Measurements from ENCODE around the gene B4GAT1. TPM values are rescaled to one million over a fixed set of nuclear protein-coding genes. Genes with fewer than 3 reads are reported as not detected.

Gene B4GAT1
- polyA plus RNA-seq, 1 donor from 2014 or later, result 162 TPM

- no peaks in the 10 kb centered on the region for H3K36me3 ChIP-seq (ENCODE audit: insufficient read depth, low read length)
- peak overlapping the region; percentile 70 for H3K4me3 ChIP-seq (ENCODE audit: low read length)
- no peaks in the 10 kb centered on the region for H4K20me1 ChIP-seq (ENCODE audit: insufficient read depth)
- H2AFZ ChIP-seq (ENCODE audit: low read depth, low read length), result peak overlapping the region; percentile 60
- H3K9me3 ChIP-seq (ENCODE audit: low read length), result no peaks in the 10 kb centered on the region
- H3K27ac ChIP-seq (ENCODE audit: low read length), result peak overlapping the region; percentile 49
- peak; percentile 53 for TF ChIP-seq POLR2AphosphoS5 (IDR thresholded peaks at IDR 0.05)
- TF ChIP-seq RAD21 (conservative IDR thresholded peaks at IDR 0.05), result no peak
- no peak for TF ChIP-seq SMC3 (conservative IDR thresholded peaks at IDR 0.05; ENCODE audit: poor library complexity)
- no peaks in the 10 kb centered on the region for H3K9me2 ChIP-seq (ENCODE audit: insufficient read depth, low read length)
- H3K9ac ChIP-seq (ENCODE audit: low read length), result peak overlapping the region; percentile 69
- no peaks in the 10 kb centered on the region for H3K79me2 ChIP-seq (replicated peaks; ENCODE audit: insufficient read depth, low read length)
- peaks cover 11% of the 10 kb centered on the region for H3K27me3 ChIP-seq (ENCODE audit: insufficient read depth, low read depth, low read length)
- peak overlapping the region; percentile 59 for H3K4me2 ChIP-seq (ENCODE audit: low read length)
- no peaks in the 10 kb centered on the region for H3F3A ChIP-seq (ENCODE audit: insufficient read depth, low read length, poor library complexity, severe bottlenecking)
These were observed 34.7 kb downstream of the B4GAT1 start for GRCh38 chr11:66312549-66313320.

GRCh38 chr11:66311965-66312548 is 35.4 kb downstream of the B4GAT1 start:
- peak; percentile 5 for TF ChIP-seq MXI1 (conservative IDR thresholded peaks at IDR 0.05; ENCODE audit: poor library complexity, severe bottlenecking)
- no peak for TF ChIP-seq EZH2 (IDR thresholded peaks at IDR 0.05; ENCODE audit: borderline replicate concordance, insufficient read depth, low read length, poor library complexity, severe bottlenecking)
- TF ChIP-seq REST (IDR thresholded peaks at IDR 0.05; ENCODE audit: borderline replicate concordance), result no peak
- TF ChIP-seq TAF1 (IDR thresholded peaks at IDR 0.05; ENCODE audit: low read depth), result no peak
- peak; percentile 69 for TF ChIP-seq CTCF (IDR thresholded peaks at IDR 0.05; ENCODE audit: poor library complexity, severe bottlenecking)
- TF ChIP-seq SMC3 (conservative IDR thresholded peaks at IDR 0.05; ENCODE audit: poor library complexity), result peak; percentile 61
- TF ChIP-seq EP300 (conservative IDR thresholded peaks at IDR 0.05; ENCODE audit: poor library complexity, severe bottlenecking), result no peak
- TF ChIP-seq POLR2AphosphoS5 (IDR thresholded peaks at IDR 0.05), result no peak
- TF ChIP-seq RAD21 (conservative IDR thresholded peaks at IDR 0.05), result peak; percentile 69
- no peak overlapping the region for H3K27ac ChIP-seq (ENCODE audit: low read length)
- no peaks in the 10 kb centered on the region for H3F3A ChIP-seq (ENCODE audit: insufficient read depth, low read length, poor library complexity, severe bottlenecking)
- no peak overlapping the region for H3K4me2 ChIP-seq (ENCODE audit: low read length)
- no peaks in the 10 kb centered on the region for H4K20me1 ChIP-seq (ENCODE audit: insufficient read depth)
- H3K9ac ChIP-seq (ENCODE audit: low read length), result peak overlapping the region; percentile 30
- H3K4me3 ChIP-seq (ENCODE audit: low read length), result peak overlapping the region; percentile 70
- no peaks in the 10 kb centered on the region for H3K36me3 ChIP-seq (ENCODE audit: insufficient read depth, low read length)
- peaks cover 11% of the 10 kb centered on the region for H3K27me3 ChIP-seq (ENCODE audit: insufficient read depth, low read depth, low read length)
- no peaks in the 10 kb centered on the region for H3K79me2 ChIP-seq (replicated peaks; ENCODE audit: insufficient read depth, low read length)
- H3K9me3 ChIP-seq (ENCODE audit: low read length), result no peaks in the 10 kb centered on the region
- no peaks in the 10 kb centered on the region for H3K9me2 ChIP-seq (ENCODE audit: insufficient read depth, low read length)
- H2AFZ ChIP-seq (ENCODE audit: low read depth, low read length), result no peak overlapping the region

Data from neural cell (in vitro differentiated cells).